HG03521 (cell line): Measurements from ENCODE around the gene APBB1IP.
"Not testable (repeated sequence)": the region's sequence is repeated elsewhere in the genome, so short reads cannot be mapped to it uniquely, and the experiment has no call there.

Source experiments
- ATAC-seq: cut with Tn5 transposase; IDR thresholded peaks from one replicate; pipeline ENCODE4 v1.9.1; 2021; ENCODE audit warnings: mild to moderate bottlenecking, moderate library complexity; ENCODE audit not compliant: unreplicated experiment

APBB1IP gene

DNA sequence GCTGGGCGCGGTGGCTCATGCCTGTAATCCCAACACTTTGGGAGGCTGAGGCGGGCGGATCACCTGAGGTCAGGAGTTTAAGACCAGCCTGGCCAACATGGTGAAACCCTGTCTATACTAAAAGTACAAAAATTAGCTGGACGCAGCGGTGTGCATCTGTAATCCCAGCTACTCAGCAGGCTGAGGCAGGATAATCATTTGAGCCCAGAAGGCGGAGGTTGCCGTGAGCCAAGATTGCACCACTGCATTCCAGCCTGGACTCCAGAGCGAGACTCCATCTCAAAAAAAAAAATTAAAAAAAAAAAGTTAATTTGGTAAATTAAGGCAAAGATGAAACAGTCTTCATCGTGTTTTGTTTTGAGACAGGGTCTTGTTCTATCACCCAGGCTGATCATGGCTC is 66.3 kb downstream of the APBB1IP start:
- ATAC-seq = not testable (repeated sequence)

DNA sequence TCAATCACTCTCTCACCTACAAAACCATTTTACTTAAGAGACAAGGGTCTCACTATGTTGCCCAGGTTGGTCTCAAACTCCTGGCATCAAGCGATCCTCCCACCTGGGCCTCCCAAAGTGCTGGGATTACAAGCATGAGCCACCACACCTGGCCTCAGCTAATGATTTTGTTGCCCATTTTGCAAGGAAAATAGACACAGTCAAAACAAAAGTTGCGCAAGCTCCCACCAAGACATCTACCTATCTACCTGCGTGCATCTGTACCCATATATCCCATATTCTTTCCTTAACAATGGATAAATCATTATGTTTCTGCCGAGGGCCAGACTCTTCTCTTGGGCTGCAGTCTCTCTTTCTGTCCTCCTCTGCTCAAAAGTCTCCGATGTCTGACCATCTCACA is 67.3 kb downstream of the APBB1IP start:
- ATAC-seq = no peak

GRCh38 chr10:26506736-26507135 is 68.6 kb downstream of the APBB1IP start:
- no peak for ATAC-seq

- no peak for ATAC-seq
Observed at GRCh38 chr10:26507441-26507840, 69.3 kb downstream of the APBB1IP start.

- ATAC-seq = no peak
Observed at GRCh38 chr10:26508016-26508415, 69.9 kb downstream of the APBB1IP start.

DNA sequence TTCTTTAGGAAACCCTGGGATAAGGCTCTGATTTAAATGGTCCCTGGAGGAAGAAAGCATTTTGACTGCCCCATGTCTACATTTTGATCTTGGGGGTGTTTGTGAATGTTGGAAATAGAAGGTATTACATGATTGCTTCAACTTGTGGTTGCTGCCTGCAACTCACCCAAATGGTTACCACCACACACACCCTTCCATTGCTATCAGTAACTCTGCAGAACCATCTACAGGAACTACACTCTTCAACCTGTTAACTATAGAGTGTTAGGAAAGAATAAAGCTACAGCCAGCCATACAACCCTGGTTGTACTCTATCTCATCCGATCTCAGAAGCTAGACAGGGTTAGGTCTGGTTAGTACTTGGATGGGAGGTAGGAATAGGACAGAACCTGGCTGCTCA is 71.2 kb downstream of the APBB1IP start:
- ATAC-seq = no peak

GRCh38 chr10:26513101-26513500 is 75.0 kb downstream of the APBB1IP start:
- ATAC-seq = no peak

- no peak for ATAC-seq
Observed at GRCh38 chr10:26516540-26517101, 78.5 kb downstream of the APBB1IP start.

DNA sequence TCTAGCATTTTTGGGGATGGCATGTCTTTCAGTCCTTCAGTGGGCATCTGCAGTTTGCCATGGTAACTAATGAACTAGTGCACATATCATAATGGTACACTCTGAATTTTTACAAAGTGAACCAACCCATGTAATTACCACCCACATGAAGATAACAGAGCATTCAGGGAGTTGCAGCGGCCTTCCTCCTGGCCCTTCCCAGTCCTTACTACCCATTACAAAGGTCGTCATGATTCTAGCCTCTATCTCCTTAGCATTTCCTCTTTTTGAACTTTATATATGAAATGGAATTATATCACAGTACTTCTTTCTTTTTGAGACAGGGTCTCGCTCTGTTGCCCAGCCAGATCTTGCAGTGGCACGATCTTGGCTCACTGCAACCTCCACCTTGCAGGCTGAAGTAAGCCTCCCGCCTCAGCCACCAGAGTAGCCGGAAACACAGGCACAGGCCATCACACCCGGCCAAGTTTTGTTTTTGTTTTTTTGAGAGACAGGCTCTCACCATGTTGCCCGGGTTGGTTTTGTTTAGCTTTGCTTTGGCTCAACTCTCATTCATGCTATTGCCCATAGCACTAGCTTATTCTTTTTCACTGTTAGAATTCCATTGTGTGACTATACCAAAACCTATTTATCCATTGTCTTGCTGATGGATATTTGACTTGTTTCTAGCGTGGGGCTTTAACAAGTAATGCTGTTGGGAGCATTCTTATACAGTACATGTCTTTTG is 79.2 kb downstream of the APBB1IP start:
- no peak for ATAC-seq

- ATAC-seq = no peak
Observed at GRCh38 chr10:26519803-26520202, 81.7 kb downstream of the APBB1IP start.

- no peak for ATAC-seq
Observed at GRCh38 chr10:26520575-26520974, 82.4 kb downstream of the APBB1IP start.

DNA sequence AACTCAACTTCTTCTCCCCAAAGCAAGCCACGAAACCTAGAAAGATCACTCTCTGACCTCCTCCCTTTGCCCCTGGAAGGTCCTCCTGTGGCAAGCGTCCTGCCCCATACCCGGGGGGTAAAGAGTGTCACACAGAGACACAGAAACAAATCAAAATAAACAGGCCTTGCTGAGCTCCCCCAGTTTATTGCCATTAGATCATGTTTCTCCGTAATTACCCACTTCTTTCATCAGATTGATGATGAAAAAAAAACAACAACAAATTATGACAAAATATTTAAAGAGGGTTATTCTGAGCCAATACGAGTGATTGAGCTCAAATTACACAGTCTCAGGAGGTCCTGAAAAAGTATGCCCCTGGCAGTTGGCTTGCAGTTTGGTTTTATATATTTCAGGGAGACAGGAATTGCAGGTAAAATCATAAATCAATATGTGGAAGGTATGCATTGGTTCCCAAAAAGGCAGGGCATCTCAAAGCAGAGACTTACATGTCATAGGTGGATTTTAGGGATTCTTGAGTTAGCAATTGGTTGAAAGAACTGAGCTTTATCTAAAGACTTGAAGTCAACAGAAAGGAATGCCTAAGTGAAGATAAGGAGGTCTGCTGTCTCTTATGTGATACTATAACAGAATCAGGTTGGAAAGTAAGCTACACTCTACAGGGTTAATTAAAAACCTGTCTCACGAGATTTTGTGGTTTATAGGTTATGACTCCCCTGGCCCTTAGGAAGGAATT is 86.2 kb downstream of the APBB1IP start:
- ATAC-seq = no peak

GRCh38 chr10:26525586-26525985 is 87.4 kb downstream of the APBB1IP start:
- no peak for ATAC-seq

- no peak for ATAC-seq
Observed at GRCh38 chr10:26527018-26527417, 88.9 kb downstream of the APBB1IP start.

DNA sequence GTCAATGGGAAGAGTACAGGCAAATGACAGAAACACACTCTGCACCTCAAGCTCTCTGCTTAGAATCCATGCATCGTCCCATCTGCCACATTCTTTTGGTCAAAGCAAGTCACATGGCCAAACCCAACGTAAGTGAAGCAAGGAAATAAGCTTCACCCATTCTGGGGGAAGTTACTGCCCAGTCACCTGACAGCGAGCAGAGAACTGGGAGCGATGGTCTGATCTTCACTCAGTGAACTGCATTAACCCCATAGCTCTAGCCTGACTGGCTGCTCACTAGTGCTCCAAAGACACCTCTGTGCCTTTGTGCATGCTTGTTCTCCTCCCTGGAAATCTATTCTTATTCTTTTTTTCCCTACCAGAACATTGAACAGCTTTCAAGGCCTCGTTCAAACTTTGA is 89.9 kb downstream of the APBB1IP start:
- no peak for ATAC-seq

GRCh38 chr10:26528715-26529393 is 90.7 kb downstream of the APBB1IP start:
- ATAC-seq = peak; percentile 74

GRCh38 chr10:26534384-26534783 is 96.2 kb downstream of the APBB1IP start:
- no peak for ATAC-seq

DNA sequence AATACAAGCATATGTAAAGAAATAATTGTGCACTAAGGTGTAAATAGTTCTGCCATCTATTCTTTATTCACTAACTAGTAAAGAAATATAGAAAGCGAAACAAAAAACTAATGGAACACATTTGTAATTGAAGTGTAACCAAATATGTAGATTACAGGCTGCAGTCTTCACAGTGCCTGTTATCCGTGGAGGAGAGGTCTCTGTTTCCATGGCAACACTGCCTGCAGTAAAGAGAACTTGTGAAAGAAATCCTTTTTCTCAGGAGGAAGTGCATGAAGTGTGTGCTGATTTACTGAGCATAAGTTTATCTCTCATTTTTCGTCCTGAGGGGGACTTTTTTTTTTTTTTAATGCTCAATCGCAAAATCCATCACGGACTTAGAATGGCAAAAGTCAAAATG is 102.5 kb downstream of the APBB1IP start:
- no peak for ATAC-seq

DNA sequence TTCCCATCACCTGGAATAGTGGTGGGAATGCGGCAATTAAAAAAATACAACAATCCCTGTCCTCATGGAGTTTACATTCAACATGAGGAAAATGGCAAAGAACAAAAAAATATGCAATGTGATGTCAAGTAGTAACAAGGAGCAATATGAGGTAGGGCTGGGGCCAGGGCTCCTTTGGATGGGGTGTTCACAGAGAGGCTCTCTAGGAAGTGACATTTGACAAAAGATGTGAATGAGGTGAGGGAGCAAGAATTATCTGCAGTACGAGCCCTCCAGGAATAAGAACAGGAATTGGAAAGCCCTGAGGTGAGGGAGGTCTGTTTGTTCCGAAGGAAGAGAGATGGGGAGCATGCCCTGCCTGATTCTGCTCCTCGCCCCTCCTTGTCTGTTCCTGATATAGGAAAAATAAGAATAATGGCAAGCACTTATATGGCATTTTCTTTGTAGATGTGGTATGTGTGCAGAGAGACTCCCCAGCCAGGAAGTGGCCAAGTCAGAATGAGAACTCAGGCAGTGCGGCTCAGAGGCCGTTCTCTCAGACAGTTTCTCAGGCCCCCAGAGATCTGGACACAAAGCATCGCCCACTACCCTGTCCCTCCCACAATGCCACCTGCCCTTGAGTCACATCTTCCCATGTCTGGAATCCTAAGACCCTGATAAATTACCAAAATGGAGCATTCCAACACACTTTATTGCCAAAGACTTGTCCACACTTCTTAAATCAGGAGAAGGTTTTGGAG is 105.6 kb downstream of the APBB1IP start:
- peak; percentile 65 for ATAC-seq

- ATAC-seq = no peak
Observed at GRCh38 chr10:26544932-26545331, 106.8 kb downstream of the APBB1IP start.
